Right lung (tissue), 5 donors: ENCODE results near the gene BMP10. TPM values are rescaled to one million over a fixed set of nuclear protein-coding genes. Genes with fewer than 3 reads are reported as not detected.

Experiments used
- DNase-seq, 2 donors: peaks; one replicate each; pipeline ENCODE4 v3.0.0-alpha.2; 2013
- polyA plus RNA-seq, 5 donors: library from polyadenylated mRNA; unstranded; fragments of 120-200 nt; gene quantifications; one replicate each; pipeline versions ENCODE4 v1.2.1 to v1.2.3, GENCODE V29; 2013; ENCODE audit warnings: inconsistent platforms in 1 of 5, low replicate concordance in 1 of 5; ENCODE audit not compliant: insufficient read length in 5 of 5, insufficient read depth in 1 of 5

The BMP10 gene
- polyA plus RNA-seq, 5 donors, result not detected

GRCh38 chr2:68819556-68819955 is 51.6 kb downstream of the BMP10 start:
- no peak for DNase-seq

- no peak for DNase-seq
Measured at GRCh38 chr2:68817306-68817705, 53.9 kb downstream of the BMP10 start.

Other genes with a start within 250 kb of the BMP10 start
- under 1 TPM; 0.05 to 0.18 (median 0.07) TPM for gene PROKR1, start 227.8 kb downstream of the BMP10 start, polyA plus RNA-seq
- 1 to 10 TPM; 6.1 to 8.9 (median 6.9) TPM for gene ARHGAP25, start 136.6 kb downstream of the BMP10 start, polyA plus RNA-seq
- 1 to 10 TPM; 1.5 to 2.3 (median 1.9) TPM for gene GKN2, start 81.5 kb upstream of the BMP10 start, polyA plus RNA-seq
- not detected for gene GKN1, start 103.2 kb upstream of the BMP10 start, polyA plus RNA-seq
- 10 to 100 TPM; 67.4 to 94.1 (median 86.4) TPM for gene ANTXR1, start 141.8 kb upstream of the BMP10 start, polyA plus RNA-seq